H1 (cell line): ENCODE measurements around the gene CASP3. TPM values are rescaled to one million over a fixed set of nuclear protein-coding genes. Genes with fewer than 3 reads are reported as not detected.

Source experiments
- BCL11A ChIP-seq, 2 experiments: IDR thresholded peaks; one replicate each; pipeline ENCODE4 v1.6.1; 2011; ENCODE audit warnings: low read depth in 2 of 2, low read length in 2 of 2, mild to moderate bottlenecking in 2 of 2
- CBX8 ChIP-seq: fragments of 300-800, 300-1000 bp; sonication (generic); IDR thresholded peaks from 2 replicates; pipeline ENCODE4 v1.7.1; 2016; ENCODE audit warnings: low read depth, low read length, borderline replicate concordance
- EZH2 ChIP-seq: fragments of 200-600 bp; sonication (generic); IDR thresholded peaks from 2 replicates; pipeline ENCODE4 v1.7.1; 2012; ENCODE audit warnings: low read depth, mild to moderate bottlenecking, moderate library complexity, low read length, inconsistent platforms; ENCODE audit not compliant: severe bottlenecking
- HDAC2 ChIP-seq, 2 experiments: fragments of 300-600 bp in 1 of 2; sonication (generic) in 1 of 2; IDR thresholded peaks; 2 replicates each; pipeline ENCODE4 v1.6.1; 2011 to 2012; ENCODE audit warnings: low read depth in 2 of 2, low read length in 2 of 2, mild to moderate bottlenecking in 2 of 2, moderate library complexity in 2 of 2, borderline replicate concordance in 1 of 2, inconsistent platforms in 1 of 2
- RAD21 ChIP-seq, 2 experiments: IDR thresholded peaks in 1 of 2; conservative IDR thresholded peaks in 1 of 2; 2 replicates each; pipeline ENCODE4 v1.6.1; 2011; ENCODE audit warnings: low read depth in 2 of 2, low read length in 2 of 2, improper control_type of control experiment in 1 of 2, inconsistent platforms in 1 of 2, mild to moderate bottlenecking in 1 of 2, moderate library complexity in 1 of 2
- SIRT6 ChIP-seq: IDR thresholded peaks from one replicate; pipeline ENCODE4 v1.7.1; 2012; ENCODE audit warnings: low read length, inconsistent platforms
- SIX5 ChIP-seq: IDR thresholded peaks from 2 replicates; pipeline ENCODE4 v1.6.1; 2011; ENCODE audit warnings: mild to moderate bottlenecking, low read depth, low read length
- TAF1 ChIP-seq: IDR thresholded peaks from 2 replicates; pipeline ENCODE4 v1.6.1; 2011; ENCODE audit warnings: mild to moderate bottlenecking, low read depth, low read length
- polyA plus RNA-seq, 7 experiments: library from polyadenylated mRNA; depleted of rRNA in 3 of 7; stranded (reverse) in 5 of 7; unstranded in 2 of 7; fragments of >200 nt in 5 of 7; fragments of 200-250 nt in 2 of 7; gene quantifications; 1 replicate in 5 of 7; 2 replicates in 1 of 7; 4 replicates in 1 of 7; pipeline versions ENCODE4 v1.2.1 to v1.2.3, GENCODE V29; 2011 to 2013; ENCODE audit warnings: missing spikeins in 2 of 7, mixed read lengths in 2 of 7
- total RNA-seq: library from RNA; stranded (reverse); fragmentation: NEBNext Ultra II Directional; extraction: Animal tissue kit (Norgen Biotek cat#: 25700); gene quantifications from 2 replicates; pipeline ENCODE4 v1.2.1, GENCODE V29; 2021

The CASP3 gene
- total and polyA plus RNA-seq, 2 of the 8 experiments (the other 6 are each of a cell fraction or from before 2014, with no cell fraction given) = 27.8 to 82.5 TPM

DNA sequence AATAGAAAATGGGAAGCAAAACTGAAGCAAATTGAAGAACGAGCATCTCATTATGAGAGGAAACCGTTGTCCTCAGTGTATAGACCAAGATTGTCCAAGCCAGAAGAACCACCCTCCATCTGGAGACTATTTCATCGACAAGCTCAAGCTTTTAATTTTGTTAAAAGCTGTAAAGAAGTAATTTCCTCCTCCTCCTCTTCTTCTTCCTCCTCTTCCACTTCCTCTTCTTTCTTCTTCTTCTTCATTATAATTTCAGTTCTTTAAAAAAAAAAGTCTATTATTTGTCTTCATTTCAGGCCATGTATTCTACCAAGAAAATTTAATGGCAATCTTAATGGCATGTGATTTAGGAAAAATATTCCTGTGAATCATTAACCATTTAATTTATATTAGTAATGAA lies 7.9 kb upstream of the CASP3 start (continued):
- TF ChIP-seq BCL11A (IDR thresholded peaks at IDR 0.05; ENCODE audit: low read depth in 2 of 2, low read length in 2 of 2) (no peak), TAF1 (no peak), RAD21 (IDR thresholded peaks at IDR 0.05 in 1 of 2, conservative IDR thresholded peaks at IDR 0.05 in 1 of 2; ENCODE audit: low read depth in 2 of 2, low read length in 2 of 2) (no peak), SIX5 (no peak), CBX8 (no peak), EZH2 (no peak), HDAC2 (IDR thresholded peaks at IDR 0.05; ENCODE audit: borderline replicate concordance in 1 of 2, low read depth in 2 of 2, low read length in 2 of 2) (no peak), SIRT6 (no peak)
